ENCODE data around the gene TCF4.
A peak's percentile ranks its signal among the peaks of the same experiment; 100 is the strongest.

TCF4 gene

DNA sequence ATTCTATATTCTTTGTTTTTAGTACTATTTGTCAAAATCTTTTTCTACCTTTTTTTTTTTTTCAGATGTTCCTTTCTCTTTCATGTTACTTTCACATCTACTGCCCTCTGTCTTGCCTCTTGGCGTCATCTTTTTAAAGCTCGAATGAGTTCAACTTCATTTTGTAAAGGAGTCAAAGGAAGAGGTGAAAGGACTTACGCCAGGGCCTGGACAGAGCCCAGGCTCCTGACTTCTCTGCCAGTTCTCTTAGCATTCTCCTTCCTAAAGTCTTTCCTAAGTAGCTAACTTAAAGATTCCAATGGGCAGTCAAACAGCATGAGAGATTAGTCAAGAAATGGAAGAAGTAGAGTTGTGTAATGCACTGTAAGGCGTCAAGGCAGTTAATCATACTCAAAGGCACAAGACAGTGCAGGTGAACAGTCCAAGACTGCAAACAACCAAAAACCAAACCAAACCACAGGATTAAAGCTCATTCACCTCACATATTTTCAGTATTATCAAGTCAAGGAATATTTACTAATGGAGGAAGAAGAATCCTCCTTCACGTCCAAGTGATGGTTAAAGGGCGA, 301.7 kb downstream of the TCF4 start (continued):
- TF ChIP-seq PPARA (CRISPR knock-in tag; IDR thresholded peaks at IDR 0.05; ENCODE audit: borderline replicate concordance): no peak

DNA sequence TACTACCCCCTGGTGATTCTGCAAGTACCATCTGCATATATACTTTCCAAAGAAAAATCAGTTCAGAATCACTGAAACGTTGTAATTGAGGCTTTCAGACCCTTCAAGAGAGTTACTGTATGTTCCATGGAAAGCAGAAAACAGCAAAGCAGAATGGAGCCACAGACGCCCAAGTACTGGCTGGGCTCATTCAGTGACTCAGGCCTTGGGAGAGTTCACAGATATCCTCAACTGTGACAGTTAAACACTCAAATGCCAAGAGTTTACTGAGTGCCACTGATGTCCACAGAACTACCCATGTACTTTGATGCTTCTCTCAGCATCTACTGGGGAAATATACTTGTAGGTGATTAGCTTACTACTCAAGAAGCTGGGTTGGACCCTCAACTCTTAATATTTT, 303.4 kb downstream of the TCF4 start:
- no peak for ATAC-seq
- TF ChIP-seq, protein P1, sequence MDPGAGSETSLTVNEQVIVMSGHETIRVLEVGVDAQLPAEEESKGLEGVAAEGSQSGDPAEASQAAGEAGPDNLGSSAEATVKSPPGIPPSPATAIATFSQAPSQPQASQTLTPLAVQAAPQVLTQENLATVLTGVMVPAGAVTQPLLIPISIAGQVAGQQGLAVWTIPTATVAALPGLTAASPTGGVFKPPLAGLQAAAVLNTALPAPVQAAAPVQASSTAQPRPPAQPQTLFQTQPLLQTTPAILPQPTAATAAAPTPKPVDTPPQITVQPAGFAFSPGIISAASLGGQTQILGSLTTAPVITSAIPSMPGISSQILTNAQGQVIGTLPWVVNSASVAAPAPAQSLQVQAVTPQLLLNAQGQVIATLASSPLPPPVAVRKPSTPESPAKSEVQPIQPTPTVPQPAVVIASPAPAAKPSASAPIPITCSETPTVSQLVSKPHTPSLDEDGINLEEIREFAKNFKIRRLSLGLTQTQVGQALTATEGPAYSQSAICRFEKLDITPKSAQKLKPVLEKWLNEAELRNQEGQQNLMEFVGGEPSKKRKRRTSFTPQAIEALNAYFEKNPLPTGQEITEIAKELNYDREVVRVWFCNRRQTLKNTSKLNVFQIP (CRISPR knock-in tag; IDR thresholded peaks at IDR 0.05; ENCODE audit: borderline replicate concordance, low read depth): no peak
- TF ChIP-seq ZFP30 (CRISPR knock-in tag; IDR thresholded peaks at IDR 0.05) (no peak), GLIS3 (CRISPR knock-in tag; IDR thresholded peaks at IDR 0.05) (no peak), RARB (CRISPR knock-in tag; IDR thresholded peaks at IDR 0.05) (no peak), OSR1 (CRISPR knock-in tag; IDR thresholded peaks at IDR 0.05) (no peak), ZFP3 (CRISPR knock-in tag; IDR thresholded peaks at IDR 0.05) (no peak), ZNF565 (CRISPR knock-in tag; conservative IDR thresholded peaks at IDR 0.05; ENCODE audit: low read depth) (no peak), TOX (CRISPR knock-in tag; IDR thresholded peaks at IDR 0.05; ENCODE audit: borderline replicate concordance) (no peak), CSDC2 (CRISPR knock-in tag; IDR thresholded peaks at IDR 0.05) (no peak), SNAI2 (CRISPR knock-in tag; IDR thresholded peaks at IDR 0.05) (no peak), ZNF70 (CRISPR knock-in tag; IDR thresholded peaks at IDR 0.05) (no peak), ISL1 (CRISPR knock-in tag; IDR thresholded peaks at IDR 0.05) (no peak), ZC3H10 (CRISPR knock-in tag; IDR thresholded peaks at IDR 0.05) (no peak)
- TF ChIP-seq, protein P2, sequence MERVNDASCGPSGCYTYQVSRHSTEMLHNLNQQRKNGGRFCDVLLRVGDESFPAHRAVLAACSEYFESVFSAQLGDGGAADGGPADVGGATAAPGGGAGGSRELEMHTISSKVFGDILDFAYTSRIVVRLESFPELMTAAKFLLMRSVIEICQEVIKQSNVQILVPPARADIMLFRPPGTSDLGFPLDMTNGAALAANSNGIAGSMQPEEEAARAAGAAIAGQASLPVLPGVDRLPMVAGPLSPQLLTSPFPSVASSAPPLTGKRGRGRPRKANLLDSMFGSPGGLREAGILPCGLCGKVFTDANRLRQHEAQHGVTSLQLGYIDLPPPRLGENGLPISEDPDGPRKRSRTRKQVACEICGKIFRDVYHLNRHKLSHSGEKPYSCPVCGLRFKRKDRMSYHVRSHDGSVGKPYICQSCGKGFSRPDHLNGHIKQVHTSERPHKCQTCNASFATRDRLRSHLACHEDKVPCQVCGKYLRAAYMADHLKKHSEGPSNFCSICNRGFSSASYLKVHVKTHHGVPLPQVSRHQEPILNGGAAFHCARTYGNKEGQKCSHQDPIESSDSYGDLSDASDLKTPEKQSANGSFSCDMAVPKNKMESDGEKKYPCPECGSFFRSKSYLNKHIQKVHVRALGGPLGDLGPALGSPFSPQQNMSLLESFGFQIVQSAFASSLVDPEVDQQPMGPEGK (CRISPR knock-in tag; IDR thresholded peaks at IDR 0.05; ENCODE audit: borderline replicate concordance): no peak
- TF ChIP-seq, protein P3, sequence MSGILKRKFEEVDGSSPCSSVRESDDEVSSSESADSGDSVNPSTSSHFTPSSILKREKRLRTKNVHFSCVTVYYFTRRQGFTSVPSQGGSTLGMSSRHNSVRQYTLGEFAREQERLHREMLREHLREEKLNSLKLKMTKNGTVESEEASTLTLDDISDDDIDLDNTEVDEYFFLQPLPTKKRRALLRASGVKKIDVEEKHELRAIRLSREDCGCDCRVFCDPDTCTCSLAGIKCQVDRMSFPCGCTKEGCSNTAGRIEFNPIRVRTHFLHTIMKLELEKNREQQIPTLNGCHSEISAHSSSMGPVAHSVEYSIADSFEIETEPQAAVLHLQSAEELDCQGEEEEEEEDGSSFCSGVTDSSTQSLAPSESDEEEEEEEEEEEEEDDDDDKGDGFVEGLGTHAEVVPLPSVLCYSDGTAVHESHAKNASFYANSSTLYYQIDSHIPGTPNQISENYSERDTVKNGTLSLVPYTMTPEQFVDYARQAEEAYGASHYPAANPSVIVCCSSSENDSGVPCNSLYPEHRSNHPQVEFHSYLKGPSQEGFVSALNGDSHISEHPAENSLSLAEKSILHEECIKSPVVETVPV (CRISPR knock-in tag; IDR thresholded peaks at IDR 0.05): no peak
- TF ChIP-seq, protein P4, sequence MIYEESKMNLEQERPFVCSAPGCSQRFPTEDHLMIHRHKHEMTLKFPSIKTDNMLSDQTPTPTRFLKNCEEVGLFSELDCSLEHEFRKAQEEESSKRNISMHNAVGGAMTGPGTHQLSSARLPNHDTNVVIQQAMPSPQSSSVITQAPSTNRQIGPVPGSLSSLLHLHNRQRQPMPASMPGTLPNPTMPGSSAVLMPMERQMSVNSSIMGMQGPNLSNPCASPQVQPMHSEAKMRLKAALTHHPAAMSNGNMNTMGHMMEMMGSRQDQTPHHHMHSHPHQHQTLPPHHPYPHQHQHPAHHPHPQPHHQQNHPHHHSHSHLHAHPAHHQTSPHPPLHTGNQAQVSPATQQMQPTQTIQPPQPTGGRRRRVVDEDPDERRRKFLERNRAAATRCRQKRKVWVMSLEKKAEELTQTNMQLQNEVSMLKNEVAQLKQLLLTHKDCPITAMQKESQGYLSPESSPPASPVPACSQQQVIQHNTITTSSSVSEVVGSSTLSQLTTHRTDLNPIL (CRISPR knock-in tag; IDR thresholded peaks at IDR 0.05; ENCODE audit: low read depth): no peak

DNA sequence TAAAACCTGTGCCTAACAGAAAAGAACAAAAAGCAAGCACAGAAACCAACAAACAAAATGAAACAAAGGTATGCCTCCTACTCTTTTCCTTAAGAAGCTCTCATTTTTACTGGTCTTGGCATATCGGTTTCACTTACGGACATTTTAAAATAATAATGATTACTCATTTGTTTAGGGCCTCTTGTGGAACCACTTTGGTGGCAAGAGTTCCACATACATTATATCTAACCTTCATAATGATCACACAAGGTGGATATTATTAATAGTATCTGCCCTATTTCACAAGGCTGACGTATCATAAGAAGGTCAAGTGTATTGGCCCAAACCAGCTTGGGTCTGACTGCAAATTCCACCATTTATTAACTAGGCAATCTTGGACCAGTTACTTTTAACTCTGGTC, 304.7 kb downstream of the TCF4 start:
- ATAC-seq: no peak
- TF ChIP-seq, protein P2 (CRISPR knock-in tag; IDR thresholded peaks at IDR 0.05; ENCODE audit: borderline replicate concordance): no peak
- TF ChIP-seq, protein P1 (CRISPR knock-in tag; IDR thresholded peaks at IDR 0.05; ENCODE audit: borderline replicate concordance, low read depth): no peak
- TF ChIP-seq ZNF565 (CRISPR knock-in tag; conservative IDR thresholded peaks at IDR 0.05; ENCODE audit: low read depth) (no peak), ZC3H10 (CRISPR knock-in tag; IDR thresholded peaks at IDR 0.05) (no peak), RARB (CRISPR knock-in tag; IDR thresholded peaks at IDR 0.05) (no peak)

DNA sequence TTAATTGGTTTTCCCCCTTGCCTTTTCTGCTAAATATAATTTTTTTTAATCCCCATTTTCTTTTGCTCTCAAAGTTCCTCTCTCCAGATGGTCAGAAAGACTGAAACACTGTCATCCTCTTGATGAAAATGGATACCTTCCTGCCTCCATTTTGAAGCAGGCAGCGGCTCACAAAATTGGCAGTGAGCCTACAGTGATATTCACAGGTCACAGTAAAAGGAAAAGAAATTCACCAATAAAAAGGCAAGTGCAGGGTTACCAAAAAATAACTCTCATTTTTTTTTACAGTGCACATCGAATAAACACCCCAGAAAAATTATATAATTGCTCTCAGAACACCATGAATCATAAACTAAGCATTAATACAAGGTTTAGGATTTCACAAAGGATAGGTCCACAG, 307.5 kb downstream of the TCF4 start:
- ATAC-seq: peak; percentile 54
- TF ChIP-seq BACH2 (CRISPR knock-in tag; IDR thresholded peaks at IDR 0.05; ENCODE audit: borderline replicate concordance) (no peak), ZFP30 (CRISPR knock-in tag; IDR thresholded peaks at IDR 0.05) (no peak), PPARA (CRISPR knock-in tag; IDR thresholded peaks at IDR 0.05; ENCODE audit: borderline replicate concordance) (no peak), ZNF70 (CRISPR knock-in tag; IDR thresholded peaks at IDR 0.05) (no peak), SNAI2 (CRISPR knock-in tag; IDR thresholded peaks at IDR 0.05) (0 out of 2 replicates have a peak, but pooled peaks have one; percentile 20)
- TF ChIP-seq, protein P3 (CRISPR knock-in tag; IDR thresholded peaks at IDR 0.05): no peak

Data from SK-N-SH treated with all-trans-retinoic acid at 6 μM for 48 hours (cell line).